Neural crest cell (in vitro differentiated cells): ENCODE data around the gene FAM171A2. TPM values are rescaled to one million over a fixed set of nuclear protein-coding genes. Genes with fewer than 3 reads are reported as not detected.

Experiments used
- DNase-seq: peaks from one replicate; pipeline ENCODE4 v3.0.0; 2021; ENCODE audit warnings: low read depth, mixed read lengths, low spot score
- H3K27ac Mint-ChIP-seq: one replicate; pipeline ENCODE4 v1.8.0; 2021; ENCODE audit warnings: mild to moderate bottlenecking, mixed read lengths; ENCODE audit not compliant: unreplicated experiment
- H3K27me3 Mint-ChIP-seq: 2 replicates; pipeline ENCODE4 v1.8.0; 2021; ENCODE audit warnings: low read depth, mild to moderate bottlenecking, mixed read lengths
- H3K36me3 Mint-ChIP-seq: 2 replicates; pipeline ENCODE4 v1.8.0; 2021; ENCODE audit warnings: low read depth, mild to moderate bottlenecking, mixed read lengths
- H3K4me1 Mint-ChIP-seq: 2 replicates; pipeline ENCODE4 v1.8.0; 2021; ENCODE audit warnings: mixed read lengths
- H3K4me3 Mint-ChIP-seq: one replicate; pipeline ENCODE4 v1.8.0; 2021; ENCODE audit warnings: mild to moderate bottlenecking, mixed read lengths
- H3K9me3 Mint-ChIP-seq: 2 replicates; pipeline ENCODE4 v1.8.0; 2021; ENCODE audit warnings: mixed read lengths
- total RNA-seq: library from RNA; stranded (reverse); gene quantifications from 2 replicates; pipeline ENCODE4 v1.2.1, GENCODE V29; 2021
- TF ChIP-seq, protein P1 (sequence below): fragments of 200-600 bp; sonication (generic); conservative IDR thresholded peaks from 2 replicates; pipeline ENCODE4 v1.5.0; 2021; ENCODE audit warnings: antibody characterized with exemption, mild to moderate bottlenecking

The FAM171A2 gene
- total RNA-seq, 1 donor from 2014 or later = 51.9 TPM

DNA sequence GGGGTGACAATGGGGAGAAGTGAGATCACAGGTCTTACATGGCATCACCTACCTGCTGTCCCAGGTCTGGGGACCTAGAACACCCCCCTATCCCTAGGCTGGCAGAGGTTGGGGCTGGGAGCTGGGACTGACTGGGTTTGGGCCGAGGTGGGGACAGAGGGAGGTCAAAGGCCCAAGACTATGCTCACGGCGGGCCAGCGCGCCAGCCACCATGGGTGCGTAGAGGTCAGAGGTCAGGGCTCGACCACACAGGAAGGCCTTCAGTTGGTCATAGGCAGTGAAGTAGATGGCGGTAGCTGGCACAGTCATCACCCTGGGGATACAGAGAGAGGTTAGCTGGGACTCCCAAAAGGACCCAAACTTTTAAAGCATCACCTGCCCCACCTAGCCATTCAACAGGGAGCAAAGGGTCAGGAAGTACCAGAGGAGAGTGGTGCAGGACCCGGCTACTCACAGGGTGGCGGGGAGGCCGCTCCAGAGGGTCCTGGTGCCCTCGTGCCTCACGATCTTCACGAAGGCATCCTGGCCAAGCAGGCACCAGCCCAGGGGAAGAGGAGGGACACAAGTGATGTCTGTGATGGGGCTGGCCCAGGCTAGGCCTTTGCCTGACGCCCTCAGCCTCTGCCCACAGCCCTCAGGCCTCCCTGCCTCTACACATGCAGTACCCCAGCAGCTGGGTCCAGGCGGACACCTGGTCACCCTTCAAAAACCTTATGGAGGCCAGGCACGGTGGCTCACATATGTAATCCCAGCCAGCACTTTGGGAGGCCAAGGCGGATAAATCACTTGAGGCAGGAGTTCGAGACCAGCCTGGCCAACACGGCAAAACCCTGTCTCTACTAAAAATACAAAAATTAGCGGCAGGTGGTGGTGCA, 42.2 kb downstream of the FAM171A2 start:
- H3K4me3 Mint-ChIP-seq = peak overlapping the region; percentile 23
- TF ChIP-seq, protein P1, sequence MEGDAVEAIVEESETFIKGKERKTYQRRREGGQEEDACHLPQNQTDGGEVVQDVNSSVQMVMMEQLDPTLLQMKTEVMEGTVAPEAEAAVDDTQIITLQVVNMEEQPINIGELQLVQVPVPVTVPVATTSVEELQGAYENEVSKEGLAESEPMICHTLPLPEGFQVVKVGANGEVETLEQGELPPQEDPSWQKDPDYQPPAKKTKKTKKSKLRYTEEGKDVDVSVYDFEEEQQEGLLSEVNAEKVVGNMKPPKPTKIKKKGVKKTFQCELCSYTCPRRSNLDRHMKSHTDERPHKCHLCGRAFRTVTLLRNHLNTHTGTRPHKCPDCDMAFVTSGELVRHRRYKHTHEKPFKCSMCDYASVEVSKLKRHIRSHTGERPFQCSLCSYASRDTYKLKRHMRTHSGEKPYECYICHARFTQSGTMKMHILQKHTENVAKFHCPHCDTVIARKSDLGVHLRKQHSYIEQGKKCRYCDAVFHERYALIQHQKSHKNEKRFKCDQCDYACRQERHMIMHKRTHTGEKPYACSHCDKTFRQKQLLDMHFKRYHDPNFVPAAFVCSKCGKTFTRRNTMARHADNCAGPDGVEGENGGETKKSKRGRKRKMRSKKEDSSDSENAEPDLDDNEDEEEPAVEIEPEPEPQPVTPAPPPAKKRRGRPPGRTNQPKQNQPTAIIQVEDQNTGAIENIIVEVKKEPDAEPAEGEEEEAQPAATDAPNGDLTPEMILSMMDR = no peak
- H3K4me1 Mint-ChIP-seq = peaks cover 15% of the 10 kb centered on the region
- H3K27ac Mint-ChIP-seq = no peak overlapping the region
- DNase-seq = no peak
- H3K9me3 Mint-ChIP-seq = no peaks in the 10 kb centered on the region
- peaks cover 43% of the 10 kb centered on the region for H3K27me3 Mint-ChIP-seq
- peaks cover 4% of the 10 kb centered on the region for H3K36me3 Mint-ChIP-seq

DNA sequence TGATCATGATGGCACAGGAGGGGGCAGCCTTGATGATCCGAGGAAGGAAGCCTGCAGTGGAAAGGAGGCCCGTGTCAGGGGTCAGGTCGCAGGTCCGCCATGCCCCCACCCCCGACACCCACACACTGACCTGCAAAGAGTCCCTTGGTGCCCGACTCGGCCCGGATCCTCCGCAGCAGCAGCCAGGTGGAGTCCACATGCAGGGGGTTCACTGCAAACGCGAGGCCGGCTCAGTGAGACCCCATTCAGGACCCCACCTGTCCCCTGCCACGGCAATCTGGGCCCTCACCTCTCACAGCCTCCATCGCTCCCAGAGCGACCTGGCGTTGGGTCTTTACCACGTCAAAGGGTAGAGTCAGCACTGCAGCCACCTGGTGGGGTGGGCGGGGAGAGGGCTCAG, 43.6 kb downstream of the FAM171A2 start:
- no peak overlapping the region for H3K27ac Mint-ChIP-seq
- H3K4me3 Mint-ChIP-seq = no peak overlapping the region
- no peak for DNase-seq
- peaks cover 4% of the 10 kb centered on the region for H3K36me3 Mint-ChIP-seq
- H3K27me3 Mint-ChIP-seq = peaks cover 44% of the 10 kb centered on the region
- peaks cover 17% of the 10 kb centered on the region for H3K4me1 Mint-ChIP-seq
- TF ChIP-seq, protein P1 = no peak
- H3K9me3 Mint-ChIP-seq = no peaks in the 10 kb centered on the region

DNA sequence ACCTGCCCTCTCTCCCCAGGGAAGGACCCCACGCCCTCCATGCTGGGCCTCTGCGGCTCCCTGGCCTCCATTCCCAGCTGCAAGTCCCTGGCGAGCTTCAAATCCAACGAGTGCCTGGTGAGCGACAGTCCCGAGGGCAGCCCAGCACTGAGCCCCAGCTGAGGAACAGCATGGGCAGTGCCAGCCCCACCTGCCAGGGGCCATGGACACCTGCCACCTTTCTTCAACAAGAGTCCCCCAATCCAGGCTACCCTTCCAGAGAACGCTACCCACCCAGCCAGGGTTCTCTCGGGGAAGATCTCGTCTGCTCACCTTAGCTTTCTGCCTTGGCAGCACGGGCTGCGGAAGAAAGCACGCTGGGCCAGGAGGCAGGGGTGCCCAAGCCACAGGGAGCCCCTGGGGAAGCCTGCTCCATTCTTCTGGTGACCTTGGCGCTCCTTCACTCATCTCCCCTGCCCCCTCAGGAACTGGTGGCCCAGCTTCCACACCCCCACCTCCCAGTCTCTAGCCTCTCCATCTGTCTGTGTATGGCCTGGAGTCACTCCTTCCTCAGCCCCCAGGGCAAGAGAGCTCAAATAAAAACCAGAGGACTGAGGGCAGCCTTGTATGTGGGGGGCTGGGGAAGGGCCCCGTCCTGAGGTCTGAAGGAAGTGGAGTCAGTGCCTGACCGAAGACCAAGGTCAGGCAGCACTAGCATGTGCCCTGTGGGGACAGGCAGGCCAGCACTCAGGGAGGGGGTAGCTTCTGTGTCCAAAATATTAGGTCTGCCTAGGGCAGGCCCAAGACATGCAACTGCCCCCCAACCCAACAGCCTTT, 45.4 kb downstream of the FAM171A2 start:
- Mint-ChIP-seq H3K9me3 (no peaks in the 10 kb centered on the region), H3K36me3 (peaks cover 4% of the 10 kb centered on the region), H3K27me3 (peaks cover 59% of the 10 kb centered on the region), H3K27ac (no peak overlapping the region), H3K4me3 (no peak overlapping the region), H3K4me1 (peaks cover 13% of the 10 kb centered on the region)
- TF ChIP-seq, protein P1 = no peak
- DNase-seq = no peak

DNA sequence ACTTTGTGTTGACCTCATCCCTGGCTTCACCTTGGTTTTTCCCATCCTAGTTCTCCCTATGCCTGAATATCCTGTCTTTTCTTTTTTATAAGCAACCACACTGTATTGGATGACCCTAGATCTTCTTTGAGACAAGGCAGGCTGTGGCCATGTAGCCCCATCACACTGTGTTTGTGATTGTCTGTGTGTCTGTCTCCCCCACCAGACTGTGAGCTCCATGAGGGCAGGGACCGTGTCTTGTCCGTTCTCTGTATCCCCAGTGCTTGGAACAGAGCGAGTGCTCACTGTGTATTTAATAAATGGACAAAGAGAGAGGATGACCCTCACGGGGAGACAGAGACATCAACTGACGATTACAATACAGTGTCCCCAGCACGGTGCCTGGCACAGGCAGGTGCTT, 46.1 kb downstream of the FAM171A2 start:
- H3K4me3 Mint-ChIP-seq = peak overlapping the region; percentile 54
- H3K36me3 Mint-ChIP-seq = peaks cover 4% of the 10 kb centered on the region
- DNase-seq = no peak

More for the DNA sequence above, 46.1 kb downstream of the FAM171A2 start:
- TF ChIP-seq, protein P1 = no peak
- peaks cover 66% of the 10 kb centered on the region for H3K27me3 Mint-ChIP-seq
- no peaks in the 10 kb centered on the region for H3K9me3 Mint-ChIP-seq
- H3K4me1 Mint-ChIP-seq = peaks cover 13% of the 10 kb centered on the region
- H3K27ac Mint-ChIP-seq = no peak overlapping the region
